Endodermal cell (in vitro differentiated cells): ENCODE results near the gene PLSCR2. TPM values are rescaled to one million over a fixed set of nuclear protein-coding genes. Genes with fewer than 3 reads are reported as not detected.

Experiments used
- DNase-seq: peaks from one replicate; pipeline ENCODE4 v3.0.0-alpha.2; 2017
- H3K27ac ChIP-seq: 2 replicates; pipeline ENCODE4 v1.5.1; 2013; ENCODE audit warnings: mild to moderate bottlenecking, low read depth, low read length, moderate library complexity
- H3K27me3 ChIP-seq: 2 replicates; pipeline ENCODE4 v1.6.1; 2013; ENCODE audit warnings: mild to moderate bottlenecking, low read length, moderate library complexity; ENCODE audit not compliant: insufficient read depth, control insufficient read depth, poor library complexity, severe bottlenecking
- H3K36me3 ChIP-seq: 2 replicates; pipeline ENCODE4 v1.7.0; 2013; ENCODE audit warnings: mild to moderate bottlenecking, low read length, moderate library complexity; ENCODE audit not compliant: control insufficient read depth, insufficient read depth
- H3K4me1 ChIP-seq: one replicate; pipeline ENCODE4 v1.7.0; 2013; ENCODE audit warnings: low read length; ENCODE audit not compliant: control insufficient read depth, insufficient read depth
- H3K4me3 ChIP-seq: 2 replicates; pipeline ENCODE4 v1.5.1; 2013; ENCODE audit warnings: mild to moderate bottlenecking, low read length, moderate library complexity
- H3K9ac ChIP-seq: 2 replicates; pipeline ENCODE4 v1.6.1; 2013; ENCODE audit warnings: mild to moderate bottlenecking, low read length, moderate library complexity; ENCODE audit not compliant: poor library complexity, severe bottlenecking; ENCODE audit errors: extremely low read depth
- H3K9me3 ChIP-seq: 2 replicates; pipeline ENCODE4 v1.6.1; 2013; ENCODE audit warnings: mild to moderate bottlenecking, low read length, moderate library complexity; ENCODE audit not compliant: control insufficient read depth
- H3K27ac Mint-ChIP-seq: 2 replicates; pipeline ENCODE4 v1.8.0; 2020; ENCODE audit warnings: mixed read lengths
- H3K27me3 Mint-ChIP-seq: 2 replicates; pipeline ENCODE4 v1.8.0; 2021; ENCODE audit warnings: mild to moderate bottlenecking, mixed read lengths; ENCODE audit not compliant: insufficient read depth
- H3K36me3 Mint-ChIP-seq: 2 replicates; pipeline ENCODE4 v1.8.0; 2020; ENCODE audit warnings: low read depth, mixed read lengths
- H3K4me1 Mint-ChIP-seq: 2 replicates; pipeline ENCODE4 v1.8.0; 2020; ENCODE audit warnings: mixed read lengths
- H3K4me3 Mint-ChIP-seq: 2 replicates; pipeline ENCODE4 v1.8.0; 2020; ENCODE audit warnings: mild to moderate bottlenecking, moderate library complexity, mixed read lengths
- H3K9me3 Mint-ChIP-seq: 2 replicates; pipeline ENCODE4 v1.8.0; 2020; ENCODE audit warnings: mild to moderate bottlenecking, mixed read lengths
- CTCF ChIP-seq: fragments of 200-600 bp; sonication (generic); conservative IDR thresholded peaks from 2 replicates; pipeline ENCODE4 v1.5.0; 2021; ENCODE audit warnings: antibody characterized with exemption, mild to moderate bottlenecking
- WGBS, 2 experiments: methylation state at CpG; one replicate each; pipeline versions ENCODE4 v1.1.5 to v1.1.7; 2013; ENCODE audit warnings: missing lambda C conversion rate in 2 of 2, mixed read lengths in 1 of 2; ENCODE audit not compliant: insufficient coverage in 1 of 2, insufficient read length in 1 of 2; 5-methylcytosine and 5-hydroxymethylcytosine counted together
- total RNA-seq, 2 donors: library from RNA; stranded (reverse); fragmentation: NEBNext Ultra II Directional in 1 of 2; extraction: Animal tissue kit (Norgen Biotek cat#: 25700) in 1 of 2; gene quantifications; 2 replicates in 1 of 2; 3 replicates in 1 of 2; pipeline ENCODE4 v1.2.1, GENCODE V29; 2021

PLSCR2 gene
- total RNA-seq, 2 donors from 2014 or later, result 3.0 to 17.7 TPM

GRCh38 chr3:146496726-146497125 lies 27.4 kb upstream of the PLSCR2 start:
- TF ChIP-seq CTCF, result no peak
- Histone ChIP-seq H3K27me3 (no peaks in the 10 kb centered on the region), H3K4me3 (no peak overlapping the region), H3K27ac (no peak overlapping the region), H3K9ac (no peak overlapping the region), H3K36me3 (no peaks in the 10 kb centered on the region), H3K9me3 (peaks cover 15% of the 10 kb centered on the region), H3K4me1 (no peaks in the 10 kb centered on the region)
- peaks cover 8% of the 10 kb centered on the region for H3K36me3 Mint-ChIP-seq
- 93% methylated on average over 1 of the region's 1 CpG; no CpG with 5 or more reads in 1 of the 2 experiments for WGBS, 2 experiments
- no peaks in the 10 kb centered on the region for H3K27me3 Mint-ChIP-seq
- no peaks in the 10 kb centered on the region for H3K4me1 Mint-ChIP-seq
- no peak for DNase-seq
- H3K27ac Mint-ChIP-seq, result no peak overlapping the region
- H3K4me3 Mint-ChIP-seq, result no peak overlapping the region
- H3K9me3 Mint-ChIP-seq, result peaks cover 32% of the 10 kb centered on the region

- TF ChIP-seq CTCF, result no peak
- H3K27me3 ChIP-seq, result no peaks in the 10 kb centered on the region
- WGBS, 2 experiments, result 89% methylated on average over 1 of the region's 1 CpG; no CpG with 5 or more reads in 1 of the 2 experiments
- Mint-ChIP-seq H3K4me1 (no peaks in the 10 kb centered on the region), H3K36me3 (peaks cover 8% of the 10 kb centered on the region), H3K4me3 (no peak overlapping the region), H3K27me3 (no peaks in the 10 kb centered on the region), H3K27ac (no peak overlapping the region), H3K9me3 (peaks cover 37% of the 10 kb centered on the region)
- no peak overlapping the region for H3K27ac ChIP-seq
- no peak for DNase-seq
- H3K4me1 ChIP-seq, result no peaks in the 10 kb centered on the region
- H3K36me3 ChIP-seq, result no peaks in the 10 kb centered on the region
- peaks cover 18% of the 10 kb centered on the region for H3K9me3 ChIP-seq
- no peak overlapping the region for H3K9ac ChIP-seq
- H3K4me3 ChIP-seq, result no peak overlapping the region
Observed at GRCh38 chr3:146496251-146496650, 26.9 kb upstream of the PLSCR2 start.

GRCh38 chr3:146493761-146494160 lies 24.4 kb upstream of the PLSCR2 start:
- DNase-seq, result no peak
- H3K36me3 ChIP-seq, result no peaks in the 10 kb centered on the region
- H3K9me3 ChIP-seq, result peaks cover 22% of the 10 kb centered on the region
- H3K27me3 Mint-ChIP-seq, result no peaks in the 10 kb centered on the region
- WGBS, 2 experiments, result 93 to 100% methylated on average over 1 of the region's 2 CpGs
- H3K27ac ChIP-seq, result no peak overlapping the region
- no peak overlapping the region for H3K27ac Mint-ChIP-seq
- H3K4me1 ChIP-seq, result no peaks in the 10 kb centered on the region
- H3K4me3 Mint-ChIP-seq, result no peak overlapping the region
- H3K27me3 ChIP-seq, result no peaks in the 10 kb centered on the region
- no peak for TF ChIP-seq CTCF
- no peaks in the 10 kb centered on the region for H3K4me1 Mint-ChIP-seq
- H3K36me3 Mint-ChIP-seq, result peaks cover 8% of the 10 kb centered on the region
- H3K4me3 ChIP-seq, result no peak overlapping the region
- H3K9me3 Mint-ChIP-seq, result peaks cover 42% of the 10 kb centered on the region
- H3K9ac ChIP-seq, result no peak overlapping the region
